Uterus (tissue), 4 donors: ENCODE measurements around the gene PDE4A. TPM values are rescaled to one million over a fixed set of nuclear protein-coding genes. Genes with fewer than 3 reads are reported as not detected.
"Not testable (repeated sequence)": the region's sequence is repeated elsewhere in the genome, so short reads cannot be mapped to it uniquely, and the experiment has no call there.

Experiments
- DNase-seq, 2 donors: peaks; one replicate each; pipeline ENCODE4 v3.0.0-alpha.2; 2019 to 2020
- H3K27ac ChIP-seq, 2 donors: fragments of 200-600 bp; sonication (generic); 1 replicate in 1 of 2; 2 replicates in 1 of 2; pipeline ENCODE4 v1.5.1; 2016 to 2018
- H3K27me3 ChIP-seq, 2 donors: fragments of 200-600 bp; sonication (generic); one replicate each; pipeline ENCODE4 v1.5.1; 2018 to 2019; ENCODE audit warnings: control low read depth in 1 of 2
- H3K36me3 ChIP-seq, 2 donors: fragments of 200-600 bp; sonication (generic); one replicate each; pipeline ENCODE4 v1.5.1; 2019; ENCODE audit warnings: control low read depth in 1 of 2
- H3K4me1 ChIP-seq, 2 donors: fragments of 200-600 bp; sonication (generic); one replicate each; pipeline ENCODE4 v1.5.1; 2018 to 2019; ENCODE audit warnings: control low read depth in 1 of 2
- H3K4me3 ChIP-seq, 2 donors: fragments of 200-600 bp; sonication (generic); 1 replicate in 1 of 2; 2 replicates in 1 of 2; pipeline ENCODE4 v1.5.1; 2018 to 2019; ENCODE audit warnings: mild to moderate bottlenecking in 1 of 2
- H3K9me3 ChIP-seq, 2 donors: fragments of 200-600 bp; sonication (generic); one replicate each; pipeline ENCODE4 v1.5.1; 2019; ENCODE audit warnings: control low read depth in 1 of 2
- POLR2A ChIP-seq, 2 donors: fragments of 450-650 bp; IDR thresholded peaks; one replicate each; pipeline ENCODE4 v1.6.1; 2016; ENCODE audit warnings: antibody characterized with exemption in 2 of 2, mild to moderate bottlenecking in 1 of 2, moderate library complexity in 1 of 2
- intact Hi-C: fragments of 100-400 bp; cut with DNase I; formaldehyde crosslinking; loops from one replicate; pipeline ENCODE4 v1.15.1; 2023; ENCODE audit warnings: low total_unique reads
- total RNA-seq, 4 donors: library from RNA; depleted of rRNA in 3 of 4; stranded (reverse); fragments of >200 nt in 3 of 4; gene quantifications; one replicate each; pipeline versions ENCODE4 v1.1.0 to v1.2.4, GENCODE V29; 2014 to 2023
- TF ChIP-seq, protein P1 (sequence below), 4 experiments: fragments of 200-600 bp in 2 of 4; fragments of 450-650 bp in 2 of 4; sonication (generic) in 2 of 4; IDR thresholded peaks; one replicate each; pipeline ENCODE4 v1.5.1; 2016 to 2019; ENCODE audit warnings: antibody characterized with exemption in 4 of 4, mild to moderate bottlenecking in 2 of 4, moderate library complexity in 1 of 4
- donor health status: DM: yes; HTN: yes; CAD: no.

PDE4A gene
- total RNA-seq, 4 donors from 2014 or later = 3.2 to 10.6 (median 4.1) TPM

DNA sequence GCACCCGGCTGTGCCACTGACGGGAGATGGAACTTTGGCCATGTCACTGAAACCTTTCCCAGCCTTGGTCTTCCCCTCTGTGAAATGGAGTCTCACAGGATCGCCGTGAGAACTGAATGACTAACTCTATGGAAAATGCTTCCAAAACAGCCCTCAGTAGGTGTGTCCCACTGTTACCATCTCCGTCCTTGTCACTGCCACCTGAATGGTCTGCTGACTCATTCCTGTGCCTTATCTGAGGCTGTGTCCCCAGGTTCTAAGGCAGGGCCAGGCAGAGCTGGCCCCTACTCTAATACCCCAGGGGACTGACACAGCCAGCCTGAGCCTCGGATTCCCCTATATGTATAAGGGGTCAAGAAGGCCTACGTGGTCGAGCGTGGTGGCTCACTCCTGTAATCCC, 21.5 kb upstream of the PDE4A start:
- Histone ChIP-seq H3K27me3 (no peaks in the 10 kb centered on the region), H3K9me3 (no peaks in the 10 kb centered on the region), H3K27ac (no peak overlapping the region), H3K4me3 (no peak overlapping the region), H3K4me1 (peaks cover 0 to 4% of the 10 kb centered on the region in 2 donors), H3K36me3 (no peaks in the 10 kb centered on the region)
- intact Hi-C loops = no loop called here
- no peak for TF ChIP-seq POLR2A (IDR thresholded peaks at IDR 0.05)
- DNase-seq = no peak

DNA sequence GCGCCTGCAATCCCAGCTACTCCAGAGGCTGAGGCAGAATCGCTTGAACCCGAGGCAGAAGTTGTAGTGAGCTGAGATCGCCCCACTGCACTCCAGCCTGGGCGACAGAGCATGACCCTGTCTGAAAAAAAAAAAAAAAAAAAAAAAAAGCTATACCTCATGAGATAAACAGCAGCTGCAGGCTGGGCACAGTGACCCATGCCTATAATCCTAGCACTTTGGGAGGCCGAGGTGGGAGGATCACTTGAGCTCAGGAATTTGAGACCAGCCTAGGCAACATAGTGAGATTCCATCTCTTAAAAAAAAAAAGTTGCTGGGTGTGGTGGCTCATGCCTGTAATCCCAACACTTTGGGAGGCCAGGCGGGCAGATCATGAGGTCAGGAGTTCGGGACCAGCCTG, 21.0 kb upstream of the PDE4A start:
- H3K27me3 ChIP-seq, H3K36me3 ChIP-seq, H3K9me3 ChIP-seq, H3K4me3 ChIP-seq, H3K27ac ChIP-seq, intact Hi-C loops, DNase-seq, H3K4me1 ChIP-seq: not testable (repeated sequence)

DNA sequence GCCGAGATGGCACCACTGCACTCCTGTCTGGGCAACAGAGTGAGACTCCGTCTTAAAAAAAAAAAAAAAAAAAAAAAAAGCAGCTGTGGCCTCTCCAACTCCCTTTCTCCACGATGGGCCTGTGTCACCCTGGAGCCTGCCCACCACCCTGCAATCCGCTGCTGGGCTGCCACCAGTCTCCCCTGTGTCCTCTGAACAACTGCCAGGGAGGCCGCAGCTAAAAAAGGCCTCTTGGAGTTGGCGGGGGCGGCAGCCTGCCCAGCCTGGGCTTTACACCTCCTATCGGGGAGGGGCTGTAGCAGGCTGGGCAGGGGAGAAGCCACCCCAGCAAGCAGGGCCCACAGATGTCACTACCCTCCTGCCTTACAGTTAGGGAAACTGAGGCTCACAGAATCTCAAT, 20.5 kb upstream of the PDE4A start:
- Histone ChIP-seq H3K36me3 (no peaks in the 10 kb centered on the region), H3K27me3 (no peaks in the 10 kb centered on the region), H3K4me3 (no peak overlapping the region), H3K9me3 (no peaks in the 10 kb centered on the region), H3K27ac (no peak overlapping the region), H3K4me1 (peaks cover 0 to 10% of the 10 kb centered on the region in 2 donors)
- TF ChIP-seq POLR2A (IDR thresholded peaks at IDR 0.05) = no peak
- TF ChIP-seq, protein P1, sequence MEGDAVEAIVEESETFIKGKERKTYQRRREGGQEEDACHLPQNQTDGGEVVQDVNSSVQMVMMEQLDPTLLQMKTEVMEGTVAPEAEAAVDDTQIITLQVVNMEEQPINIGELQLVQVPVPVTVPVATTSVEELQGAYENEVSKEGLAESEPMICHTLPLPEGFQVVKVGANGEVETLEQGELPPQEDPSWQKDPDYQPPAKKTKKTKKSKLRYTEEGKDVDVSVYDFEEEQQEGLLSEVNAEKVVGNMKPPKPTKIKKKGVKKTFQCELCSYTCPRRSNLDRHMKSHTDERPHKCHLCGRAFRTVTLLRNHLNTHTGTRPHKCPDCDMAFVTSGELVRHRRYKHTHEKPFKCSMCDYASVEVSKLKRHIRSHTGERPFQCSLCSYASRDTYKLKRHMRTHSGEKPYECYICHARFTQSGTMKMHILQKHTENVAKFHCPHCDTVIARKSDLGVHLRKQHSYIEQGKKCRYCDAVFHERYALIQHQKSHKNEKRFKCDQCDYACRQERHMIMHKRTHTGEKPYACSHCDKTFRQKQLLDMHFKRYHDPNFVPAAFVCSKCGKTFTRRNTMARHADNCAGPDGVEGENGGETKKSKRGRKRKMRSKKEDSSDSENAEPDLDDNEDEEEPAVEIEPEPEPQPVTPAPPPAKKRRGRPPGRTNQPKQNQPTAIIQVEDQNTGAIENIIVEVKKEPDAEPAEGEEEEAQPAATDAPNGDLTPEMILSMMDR (IDR thresholded peaks at IDR 0.05) = no peak
- intact Hi-C loops = no loop called here
- DNase-seq = no peak

DNA sequence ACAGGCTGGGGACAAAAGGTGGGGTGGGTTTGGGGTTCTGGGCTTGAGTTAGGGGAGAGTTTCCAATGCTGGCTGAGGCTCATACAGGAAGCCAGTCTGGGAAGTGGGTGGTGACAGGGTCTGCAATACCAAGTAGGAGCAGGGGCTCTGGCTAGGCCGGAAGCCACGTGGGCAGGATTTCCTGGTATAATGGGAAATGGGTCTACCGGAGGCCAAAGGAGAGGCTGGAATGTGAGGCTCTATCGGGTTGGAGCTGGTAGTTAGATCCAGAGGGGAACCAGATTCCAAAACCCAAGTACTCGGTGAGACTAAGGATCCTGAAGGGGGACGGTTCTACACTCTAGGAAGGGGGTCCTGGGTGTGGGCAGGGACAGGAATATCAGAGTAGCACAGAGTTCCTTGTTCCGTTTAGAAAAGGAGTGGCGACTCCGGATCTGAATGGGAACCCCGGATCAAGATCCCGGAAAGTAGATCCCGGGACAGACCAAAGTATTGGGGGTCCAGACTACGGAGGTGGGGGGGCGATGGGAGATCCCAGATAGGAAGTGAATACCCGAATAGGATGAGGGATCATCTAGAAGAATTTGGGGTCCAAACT, 17.8 kb upstream of the PDE4A start:
- peaks cover 0 to 13% of the 10 kb centered on the region in 2 donors for H3K4me1 ChIP-seq
- H3K27me3 ChIP-seq = peaks cover 4 to 10% of the 10 kb centered on the region in 2 donors
- peak overlapping the region; percentile 61 to 68 for H3K27ac ChIP-seq
- intact Hi-C loops = no loop called here
- peak overlapping the region; percentile 67 to 95 for H3K4me3 ChIP-seq
- TF ChIP-seq POLR2A (IDR thresholded peaks at IDR 0.05) = no peak
- TF ChIP-seq, protein P1 (IDR thresholded peaks at IDR 0.05) = no peak
- DNase-seq = peak in 1 of 2 donors; percentile 55
- no peaks in the 10 kb centered on the region for H3K36me3 ChIP-seq
- H3K9me3 ChIP-seq = no peaks in the 10 kb centered on the region

DNA sequence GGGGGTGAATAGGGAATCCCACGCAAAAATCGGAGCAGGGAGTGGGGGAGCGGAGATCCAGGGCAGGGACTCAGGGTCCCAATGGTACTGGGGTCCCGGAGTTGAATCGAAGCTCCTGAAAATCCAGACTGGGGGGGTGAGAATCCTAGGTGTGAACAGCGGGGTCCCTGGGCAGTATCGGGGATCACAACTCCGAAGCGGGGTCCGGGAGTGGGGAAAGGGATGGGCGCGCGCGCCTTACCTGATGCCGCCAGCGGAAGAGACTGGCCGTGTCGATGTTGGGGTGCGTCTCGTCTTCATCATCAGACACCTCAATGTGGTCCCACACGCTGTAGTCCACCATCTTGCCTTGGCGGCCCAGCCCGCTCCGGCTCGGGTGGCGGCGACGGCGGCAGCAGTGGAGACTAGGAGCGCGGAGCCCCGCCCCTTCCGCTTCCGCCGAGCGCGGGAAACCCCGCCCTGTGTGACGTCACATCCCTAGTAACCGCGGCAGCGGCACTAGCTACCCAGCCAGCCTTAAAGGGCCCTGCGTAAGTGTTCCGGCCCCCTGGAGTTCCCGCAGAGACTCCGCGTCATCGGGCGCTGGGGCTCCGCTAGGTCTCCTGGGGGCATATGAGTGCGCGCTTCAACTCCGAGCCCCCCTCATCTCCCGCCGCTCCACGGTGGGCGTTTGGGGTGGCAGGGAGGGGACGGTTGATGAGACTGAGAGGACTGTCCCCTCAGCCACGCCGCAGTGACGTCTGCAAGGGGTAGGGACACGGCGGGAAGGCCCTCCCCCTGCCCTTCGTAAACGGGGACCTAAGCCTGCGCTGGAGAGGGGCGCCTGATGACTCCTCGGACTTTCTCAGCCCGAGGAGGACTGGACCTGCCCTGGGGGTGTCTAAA, 17.0 kb upstream of the PDE4A start, which contains the start of gene CDC37:
CDC37 (minus strand) TSS at position 406 of the 885 bp plus-strand sequence; CDS start at position 343, 63 bp downstream.
- peak; percentile 95 to 98 for DNase-seq
- H3K36me3 ChIP-seq = no peaks in the 10 kb centered on the region
- TF ChIP-seq POLR2A (IDR thresholded peaks at IDR 0.05) = peak; percentile 48 to 85
- TF ChIP-seq, protein P1 (IDR thresholded peaks at IDR 0.05) = peak in 1 of 4 experiments; percentile 1
- intact Hi-C loops = no loop called here
- H3K4me3 ChIP-seq = peak within 1 kb of the TSS; percentile 67 to 95
- H3K4me1 ChIP-seq = peaks cover 0 to 13% of the 10 kb centered on the region in 2 donors
- peaks cover 4 to 10% of the 10 kb centered on the region in 2 donors for H3K27me3 ChIP-seq
- peak within 1 kb of the TSS; percentile 68 for H3K27ac ChIP-seq
- H3K9me3 ChIP-seq = no peaks in the 10 kb centered on the region
